ENCODE data around the gene ZNF268.

DNA sequence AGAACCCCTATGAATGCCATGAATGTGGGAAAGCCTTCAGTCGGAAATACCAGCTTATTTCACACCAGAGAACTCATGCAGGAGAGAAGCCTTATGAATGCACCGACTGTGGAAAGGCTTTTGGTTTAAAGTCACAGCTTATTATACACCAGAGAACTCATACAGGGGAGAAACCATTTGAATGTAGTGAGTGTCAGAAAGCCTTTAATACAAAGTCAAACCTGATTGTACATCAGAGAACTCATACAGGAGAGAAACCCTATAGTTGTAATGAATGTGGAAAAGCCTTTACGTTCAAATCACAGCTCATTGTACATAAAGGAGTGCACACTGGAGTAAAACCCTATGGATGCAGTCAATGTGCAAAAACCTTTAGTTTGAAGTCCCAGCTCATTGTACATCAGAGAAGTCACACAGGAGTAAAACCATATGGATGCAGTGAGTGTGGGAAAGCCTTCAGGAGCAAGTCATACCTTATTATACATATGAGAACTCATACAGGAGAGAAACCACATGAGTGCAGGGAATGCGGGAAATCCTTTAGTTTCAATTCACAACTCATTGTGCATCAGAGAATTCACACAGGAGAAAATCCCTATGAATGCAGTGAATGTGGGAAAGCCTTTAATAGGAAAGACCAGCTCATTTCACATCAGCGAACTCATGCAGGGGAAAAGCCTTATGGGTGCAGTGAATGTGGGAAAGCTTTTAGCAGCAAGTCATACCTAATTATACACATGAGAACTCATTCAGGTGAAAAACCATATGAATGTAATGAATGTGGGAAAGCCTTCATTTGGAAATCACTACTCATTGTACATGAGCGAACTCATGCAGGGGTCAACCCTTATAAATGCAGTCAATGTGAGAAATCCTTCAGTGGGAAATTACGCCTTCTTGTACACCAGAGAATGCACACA lies 22.3 kb downstream of the ZNF268 start:
- TF ChIP-seq, protein P1, sequence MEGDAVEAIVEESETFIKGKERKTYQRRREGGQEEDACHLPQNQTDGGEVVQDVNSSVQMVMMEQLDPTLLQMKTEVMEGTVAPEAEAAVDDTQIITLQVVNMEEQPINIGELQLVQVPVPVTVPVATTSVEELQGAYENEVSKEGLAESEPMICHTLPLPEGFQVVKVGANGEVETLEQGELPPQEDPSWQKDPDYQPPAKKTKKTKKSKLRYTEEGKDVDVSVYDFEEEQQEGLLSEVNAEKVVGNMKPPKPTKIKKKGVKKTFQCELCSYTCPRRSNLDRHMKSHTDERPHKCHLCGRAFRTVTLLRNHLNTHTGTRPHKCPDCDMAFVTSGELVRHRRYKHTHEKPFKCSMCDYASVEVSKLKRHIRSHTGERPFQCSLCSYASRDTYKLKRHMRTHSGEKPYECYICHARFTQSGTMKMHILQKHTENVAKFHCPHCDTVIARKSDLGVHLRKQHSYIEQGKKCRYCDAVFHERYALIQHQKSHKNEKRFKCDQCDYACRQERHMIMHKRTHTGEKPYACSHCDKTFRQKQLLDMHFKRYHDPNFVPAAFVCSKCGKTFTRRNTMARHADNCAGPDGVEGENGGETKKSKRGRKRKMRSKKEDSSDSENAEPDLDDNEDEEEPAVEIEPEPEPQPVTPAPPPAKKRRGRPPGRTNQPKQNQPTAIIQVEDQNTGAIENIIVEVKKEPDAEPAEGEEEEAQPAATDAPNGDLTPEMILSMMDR (IDR thresholded peaks at IDR 0.05), result no peak
- TF ChIP-seq ZFX (IDR thresholded peaks at IDR 0.05; ENCODE audit: borderline replicate concordance), result no peak

Measured in 22Rv1 (cell line).